H1 (cell line): ENCODE data around the gene LMNTD1. TPM values are rescaled to one million over a fixed set of nuclear protein-coding genes. Genes with fewer than 3 reads are reported as not detected.

Experiments
- CTCF ChIA-PET: fragments of 300-600 bp; sonication (Branson Sonifier 250); formaldehyde crosslinking; loops from one replicate; lab custom pipeline; 2021; ENCODE audit not compliant: partially characterized antibody; lab: Charles Lee
- POLR2A ChIA-PET: fragments of 300-600 bp; sonication (Branson Sonifier 250); formaldehyde crosslinking; loops from one replicate; lab custom pipeline; 2021; ENCODE audit warnings: inconsistent platforms; ENCODE audit not compliant: partially characterized antibody; lab: Charles Lee
- DNase-seq, 2 experiments: peaks; one replicate each; pipeline versions ENCODE4 v3.0.0 to v3.0.0-alpha.2; 2010 to 2022; ENCODE audit warnings: low spot score in 2 of 2, low read depth in 1 of 2, mixed read lengths in 1 of 2
- FAIRE-seq: peaks from 2 replicates; lab custom pipeline; 2011; peaks lifted over from hg19 to GRCh38; lab: Jason Lieb, UNC
- H2AFZ ChIP-seq: 2 replicates; pipeline ENCODE4 v1.8.1; 2012; ENCODE audit warnings: low read length, inconsistent platforms
- H2AK5ac ChIP-seq: 2 replicates; pipeline ENCODE4 v1.6.1; 2013; ENCODE audit warnings: low read depth, low read length
- H2BK120ac ChIP-seq: replicated peaks from 2 replicates; pipeline ENCODE3; 2013; ENCODE audit warnings: low read depth, low read length, inconsistent platforms
- H2BK12ac ChIP-seq: 2 replicates; pipeline ENCODE4 v1.6.1; 2013; ENCODE audit warnings: low read depth, low read length
- H2BK15ac ChIP-seq: 2 replicates; pipeline ENCODE4 v1.6.1; 2013; ENCODE audit warnings: low read length
- H2BK20ac ChIP-seq: 2 replicates; pipeline ENCODE4 v1.6.1; 2013; ENCODE audit warnings: low read length
- H2BK5ac ChIP-seq: 2 replicates; pipeline ENCODE4 v1.6.1; 2013; ENCODE audit warnings: low read depth, low read length
- H3K14ac ChIP-seq: 2 replicates; pipeline ENCODE4 v1.6.1; 2013; ENCODE audit warnings: inconsistent platforms; ENCODE audit not compliant: insufficient read length
- H3K18ac ChIP-seq: 2 replicates; pipeline ENCODE4 v1.6.1; 2013; ENCODE audit warnings: low read length; ENCODE audit errors: extremely low read depth
- H3K23ac ChIP-seq: 2 replicates; pipeline ENCODE4 v1.6.1; 2013; ENCODE audit warnings: inconsistent platforms; ENCODE audit not compliant: insufficient read length
- H3K23me2 ChIP-seq: 2 replicates; pipeline ENCODE4 v1.6.1; 2013; ENCODE audit warnings: low read depth, low read length
- H3K27ac ChIP-seq: 2 replicates; pipeline ENCODE4 v1.6.1; 2011; ENCODE audit warnings: low read depth, low read length, inconsistent platforms
- H3K27me3 ChIP-seq, 4 experiments: replicated peaks in 1 of 4; 1 replicate in 1 of 4; 2 replicates in 3 of 4; pipeline versions ENCODE4 v1.6.1 to v1.8.1; 2011 to 2013; ENCODE audit warnings: low read length in 3 of 4, mild to moderate bottlenecking in 3 of 4, inconsistent platforms in 2 of 4, mixed read lengths in 2 of 4, moderate library complexity in 1 of 4; ENCODE audit not compliant: control insufficient read depth in 3 of 4, insufficient read depth in 3 of 4; ENCODE audit errors: extremely low read depth in 1 of 4
- H3K36me3 ChIP-seq, 4 experiments: 2 replicates each; pipeline versions ENCODE4 v1.6.1 to v1.8.1; 2011 to 2013; ENCODE audit warnings: mild to moderate bottlenecking in 4 of 4, low read length in 3 of 4, moderate library complexity in 2 of 4, control low read depth in 1 of 4, inconsistent platforms in 1 of 4; ENCODE audit not compliant: insufficient read depth in 4 of 4, control insufficient read depth in 2 of 4
- H3K4ac ChIP-seq: replicated peaks from 2 replicates; pipeline ENCODE3; 2013; ENCODE audit warnings: low read length, low read depth, mixed read lengths, inconsistent platforms; ENCODE audit not compliant: insufficient read length
- H3K4me1 ChIP-seq, 4 experiments: replicated peaks in 1 of 4; 1 replicate in 1 of 4; 2 replicates in 3 of 4; pipeline versions ENCODE4 v1.6.1 to v1.8.1; 2011 to 2013; ENCODE audit warnings: low read length in 3 of 4, inconsistent platforms in 2 of 4, mixed read lengths in 1 of 4; ENCODE audit not compliant: insufficient read depth in 4 of 4, control insufficient read depth in 3 of 4
- H3K4me2 ChIP-seq, 2 experiments: 2 replicates each; pipeline versions ENCODE4 v1.6.1 to v1.8.1; 2011 to 2013; ENCODE audit warnings: low read depth in 2 of 2, low read length in 2 of 2, control low read depth in 1 of 2, inconsistent platforms in 1 of 2, mild to moderate bottlenecking in 1 of 2; ENCODE audit not compliant: insufficient read depth in 1 of 2
- H3K4me3 ChIP-seq, 4 experiments: fragments of 200-600, 300-600 bp in 1 of 4; sonication (generic), shearing (Covaris generic), sonication (Bioruptor Twin) in 1 of 4; 2 replicates each; pipeline versions ENCODE4 v1.5.1 to v1.8.1; 2011 to 2016; ENCODE audit warnings: low read length in 4 of 4, low read depth in 3 of 4, control low read depth in 2 of 4, inconsistent platforms in 2 of 4, mild to moderate bottlenecking in 2 of 4, mixed read lengths in 1 of 4, moderate library complexity in 1 of 4; ENCODE audit not compliant: insufficient read depth in 2 of 4; ENCODE audit errors: extremely low read depth in 1 of 4
- H3K56ac ChIP-seq: replicated peaks from 2 replicates; pipeline ENCODE3; 2013; ENCODE audit warnings: low read depth, mild to moderate bottlenecking, mixed read lengths, low read length, inconsistent platforms; ENCODE audit not compliant: insufficient read length
- H3K79me1 ChIP-seq: 2 replicates; pipeline ENCODE4 v1.6.1; 2013; ENCODE audit warnings: low read depth, low read length, control low read depth
- H3K79me2 ChIP-seq, 2 experiments: 2 replicates each; pipeline versions ENCODE4 v1.6.1 to v1.8.1; 2012 to 2013; ENCODE audit warnings: low read length in 2 of 2, mild to moderate bottlenecking in 2 of 2, inconsistent platforms in 1 of 2; ENCODE audit not compliant: insufficient read depth in 2 of 2, control insufficient read depth in 1 of 2
- H3K9ac ChIP-seq, 4 experiments: replicated peaks in 1 of 4; 1 replicate in 1 of 4; 2 replicates in 3 of 4; pipeline versions ENCODE4 v1.6.1 to v1.8.1; 2011 to 2013; ENCODE audit warnings: low read depth in 3 of 4, low read length in 3 of 4, control low read depth in 2 of 4, mild to moderate bottlenecking in 2 of 4, moderate library complexity in 2 of 4, inconsistent platforms in 1 of 4; ENCODE audit errors: extremely low read depth in 1 of 4
- H3K9me3 ChIP-seq, 2 experiments: 2 replicates each; pipeline versions ENCODE4 v1.6.1 to v1.8.1; 2012 to 2013; ENCODE audit warnings: mild to moderate bottlenecking in 2 of 2, moderate library complexity in 2 of 2, control low read depth in 1 of 2, inconsistent platforms in 1 of 2, low read depth in 1 of 2, low read length in 1 of 2, mixed read lengths in 1 of 2; ENCODE audit not compliant: insufficient read depth in 2 of 2
- H4K20me1 ChIP-seq, 2 experiments: replicated peaks in 1 of 2; 2 replicates each; pipeline versions ENCODE3 to v1.8.1; 2011 to 2013; ENCODE audit warnings: inconsistent platforms in 2 of 2, low read length in 2 of 2, mild to moderate bottlenecking in 1 of 2; ENCODE audit not compliant: insufficient read depth in 2 of 2, control insufficient read depth in 1 of 2
- H4K5ac ChIP-seq: 2 replicates; pipeline ENCODE4 v1.6.1; 2013; ENCODE audit warnings: low read length, low read depth, mixed read lengths, inconsistent platforms; ENCODE audit not compliant: insufficient read length
- H4K8ac ChIP-seq: 2 replicates; pipeline ENCODE4 v1.8.0; 2013; ENCODE audit warnings: mild to moderate bottlenecking, moderate library complexity, low read length, inconsistent platforms; ENCODE audit not compliant: insufficient read depth; ENCODE audit errors: extremely low read depth
- H4K91ac ChIP-seq: replicated peaks from 2 replicates; pipeline ENCODE3; 2013; ENCODE audit warnings: low read length, mixed read lengths, inconsistent platforms; ENCODE audit not compliant: insufficient read length
- CBX5 ChIP-seq: fragments of 300-800, 300-1000 bp; sonication (generic); IDR thresholded peaks from 2 replicates; pipeline ENCODE4 v1.7.1; 2016; ENCODE audit warnings: antibody characterized with exemption, low read length, low read depth
- CREB1 ChIP-seq: IDR thresholded peaks from 2 replicates; pipeline ENCODE4 v1.6.1; 2012; ENCODE audit warnings: inconsistent platforms
- EGR1 ChIP-seq: IDR thresholded peaks from 2 replicates; pipeline ENCODE4 v1.6.1; 2011; ENCODE audit warnings: low read depth, low read length, borderline replicate concordance
- JUN ChIP-seq: IDR thresholded peaks from 2 replicates; pipeline ENCODE4 v1.6.1; 2011; ENCODE audit warnings: low read depth, mild to moderate bottlenecking, improper control_type of control experiment, low read length
- PHF8 ChIP-seq: fragments of 200-600 bp; sonication (generic); conservative IDR thresholded peaks from 2 replicates; pipeline ENCODE4 v1.7.1; 2012; ENCODE audit warnings: low read depth, mild to moderate bottlenecking, inconsistent platforms, low read length, moderate library complexity
- POU5F1 ChIP-seq: IDR thresholded peaks from 2 replicates; pipeline ENCODE4 v1.6.1; 2011; ENCODE audit warnings: low read depth, mild to moderate bottlenecking, low read length, moderate library complexity
- RBBP5 ChIP-seq: IDR thresholded peaks from 2 replicates; pipeline ENCODE4 v1.7.1; 2012; ENCODE audit warnings: low read depth, mild to moderate bottlenecking, inconsistent platforms, low read length, moderate library complexity, borderline replicate concordance
- SP1 ChIP-seq: IDR thresholded peaks from 2 replicates; pipeline ENCODE4 v1.6.1; 2011; ENCODE audit warnings: low read depth, low read length
- SRF ChIP-seq: IDR thresholded peaks from 2 replicates; pipeline ENCODE4 v1.6.1; 2011; ENCODE audit warnings: mild to moderate bottlenecking, low read depth, low read length, moderate library complexity
- ZNF274 ChIP-seq: IDR thresholded peaks from 2 replicates; pipeline ENCODE4 v1.7.0; 2012; ENCODE audit warnings: low read length, borderline replicate concordance; ENCODE audit errors: extremely low read depth
- WGBS, 2 experiments: shearing (Covaris generic) in 1 of 2; methylation state at CpG; one replicate each; pipeline versions ENCODE4 v1.1.6 to v1.1.7; 2013 to 2015; ENCODE audit warnings: low lambda C conversion rate in 2 of 2, mixed read lengths in 2 of 2, inconsistent platforms in 1 of 2, low coverage in 1 of 2, missing lambda C conversion rate in 1 of 2; ENCODE audit not compliant: insufficient replicate concordance in 2 of 2, insufficient coverage in 1 of 2, insufficient read length in 1 of 2; ENCODE audit errors: extremely low coverage in 1 of 2, missing lambda C conversion rate in 1 of 2; 5-methylcytosine and 5-hydroxymethylcytosine counted together
- polyA plus RNA-seq, 7 experiments: library from polyadenylated mRNA; depleted of rRNA in 3 of 7; stranded (reverse) in 5 of 7; unstranded in 2 of 7; fragments of >200 nt in 5 of 7; fragments of 200-250 nt in 2 of 7; gene quantifications; 1 replicate in 5 of 7; 2 replicates in 1 of 7; 4 replicates in 1 of 7; pipeline versions ENCODE4 v1.2.1 to v1.2.3, GENCODE V29; 2011 to 2013; ENCODE audit warnings: missing spikeins in 2 of 7, mixed read lengths in 2 of 7
- total RNA-seq: library from RNA; stranded (reverse); fragmentation: NEBNext Ultra II Directional; extraction: Animal tissue kit (Norgen Biotek cat#: 25700); gene quantifications from 2 replicates; pipeline ENCODE4 v1.2.1, GENCODE V29; 2021
- TF ChIP-seq, protein P1 (sequence below): IDR thresholded peaks from 2 replicates; pipeline ENCODE4 v1.6.1; 2011; ENCODE audit warnings: low read depth, mild to moderate bottlenecking, low read length; ENCODE audit not compliant: insufficient read depth
- TF ChIP-seq, protein P2 (sequence below), 3 experiments: IDR thresholded peaks; 1 replicate in 2 of 3; 2 replicates in 1 of 3; pipeline versions ENCODE4 v1.5.1 to v1.6.1; 2011; ENCODE audit warnings: low read length in 3 of 3, mild to moderate bottlenecking in 3 of 3, inconsistent platforms in 2 of 3, low read depth in 1 of 3, moderate library complexity in 1 of 3; ENCODE audit not compliant: insufficient read depth in 1 of 3; ENCODE audit errors: control extremely low read depth in 1 of 3

LMNTD1 gene
- total and polyA plus RNA-seq, 2 of the 8 experiments (the other 6 are each of a cell fraction or from before 2014, with no cell fraction given) = not detected

DNA sequence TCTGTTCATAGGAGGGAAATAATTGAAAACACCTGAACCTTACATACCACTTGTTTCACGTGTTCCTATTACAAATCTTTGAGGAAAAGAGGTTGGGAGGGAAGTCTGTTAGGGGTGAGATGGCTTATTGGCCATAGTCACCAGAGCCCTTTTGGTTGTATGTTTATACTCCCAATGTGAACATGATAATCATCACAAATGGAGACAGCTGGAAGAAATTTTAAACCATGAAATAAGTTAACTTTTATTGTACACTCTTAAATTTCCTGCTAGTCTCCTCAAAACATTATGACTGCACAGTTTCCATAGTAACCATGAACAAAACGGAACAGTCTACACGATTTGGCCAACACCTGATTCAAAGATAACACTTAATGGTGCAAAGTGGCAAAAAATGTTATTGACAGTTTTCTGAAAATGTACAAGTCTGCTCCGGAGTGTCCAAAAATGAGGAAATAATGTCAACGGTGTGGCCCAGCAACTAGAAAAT lies 56.9 kb downstream of the LMNTD1 start:
- ChIA-PET POLR2A (no interaction called here), CTCF (no interaction called here)
- Histone ChIP-seq H3K4me3 (no peak overlapping the region), H3K27ac (no peak overlapping the region), H2BK20ac (no peak overlapping the region), H4K91ac (no peak overlapping the region), H3K4me2 (no peak overlapping the region), H4K8ac (no peak overlapping the region), H3K14ac (no peak overlapping the region), H2BK12ac (no peak overlapping the region), H3K79me2 (no peaks in the 10 kb centered on the region), H2BK5ac (no peak overlapping the region), H3K36me3 (no peaks in the 10 kb centered on the region), H3K23ac (no peak overlapping the region), H2AFZ (no peak overlapping the region), H3K9me3 (no peaks in the 10 kb centered on the region), H2AK5ac (no peak overlapping the region), H3K4me1 (0 out of 7 replicates have a peak, but pooled peaks cover 0 to 3% (median 0%) of the 10 kb centered on the region in 4 experiments), H3K18ac (no peak overlapping the region), H3K23me2 (no peaks in the 10 kb centered on the region; the same call in 1 of the 2 replicates), H3K9ac (no peak overlapping the region), H2BK120ac (no peak overlapping the region), H4K20me1 (no peaks in the 10 kb centered on the region), H3K4ac (no peak overlapping the region), H3K79me1 (no peaks in the 10 kb centered on the region), H2BK15ac (no peak overlapping the region), H3K27me3 (peaks cover 0 to 8% (median 3%) of the 10 kb centered on the region in 4 experiments; a peak in 2 of 7 replicates), H3K56ac (no peak overlapping the region), H4K5ac (no peak overlapping the region)
- FAIRE-seq = no peak
- TF ChIP-seq RBBP5 = no peak
- no peak for TF ChIP-seq CBX5
- TF ChIP-seq, protein P1, sequence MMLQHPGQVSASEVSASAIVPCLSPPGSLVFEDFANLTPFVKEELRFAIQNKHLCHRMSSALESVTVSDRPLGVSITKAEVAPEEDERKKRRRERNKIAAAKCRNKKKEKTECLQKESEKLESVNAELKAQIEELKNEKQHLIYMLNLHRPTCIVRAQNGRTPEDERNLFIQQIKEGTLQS = no peak
- TF ChIP-seq, protein P2, sequence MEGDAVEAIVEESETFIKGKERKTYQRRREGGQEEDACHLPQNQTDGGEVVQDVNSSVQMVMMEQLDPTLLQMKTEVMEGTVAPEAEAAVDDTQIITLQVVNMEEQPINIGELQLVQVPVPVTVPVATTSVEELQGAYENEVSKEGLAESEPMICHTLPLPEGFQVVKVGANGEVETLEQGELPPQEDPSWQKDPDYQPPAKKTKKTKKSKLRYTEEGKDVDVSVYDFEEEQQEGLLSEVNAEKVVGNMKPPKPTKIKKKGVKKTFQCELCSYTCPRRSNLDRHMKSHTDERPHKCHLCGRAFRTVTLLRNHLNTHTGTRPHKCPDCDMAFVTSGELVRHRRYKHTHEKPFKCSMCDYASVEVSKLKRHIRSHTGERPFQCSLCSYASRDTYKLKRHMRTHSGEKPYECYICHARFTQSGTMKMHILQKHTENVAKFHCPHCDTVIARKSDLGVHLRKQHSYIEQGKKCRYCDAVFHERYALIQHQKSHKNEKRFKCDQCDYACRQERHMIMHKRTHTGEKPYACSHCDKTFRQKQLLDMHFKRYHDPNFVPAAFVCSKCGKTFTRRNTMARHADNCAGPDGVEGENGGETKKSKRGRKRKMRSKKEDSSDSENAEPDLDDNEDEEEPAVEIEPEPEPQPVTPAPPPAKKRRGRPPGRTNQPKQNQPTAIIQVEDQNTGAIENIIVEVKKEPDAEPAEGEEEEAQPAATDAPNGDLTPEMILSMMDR (IDR thresholded peaks at IDR 0.05; ENCODE audit: control extremely low read depth in 1 of 3, insufficient read depth in 1 of 3, low read depth in 1 of 3, low read length in 3 of 3) = no peak
- TF ChIP-seq SP1 = no peak
- no peak for TF ChIP-seq CREB1
- no peak for TF ChIP-seq JUN
- TF ChIP-seq EGR1 = no peak
- TF ChIP-seq PHF8 = no peak
- TF ChIP-seq ZNF274 = no peak
- TF ChIP-seq POU5F1 = no peak
- TF ChIP-seq SRF = no peak
- WGBS, 2 experiments = 89% methylated on average over 5 of the region's 5 CpGs; no CpG with 5 or more reads in 1 of the 2 experiments
- no peak for DNase-seq
